Measurements from ENCODE around the gene SELENOK. TPM values are rescaled to one million over a fixed set of nuclear protein-coding genes. Genes with fewer than 3 reads are reported as not detected.

SELENOK gene
- total and polyA plus RNA-seq, 2 of the 4 experiments (the other 2 are of a cell fraction), result 35.5 to 37.1 TPM

DNA sequence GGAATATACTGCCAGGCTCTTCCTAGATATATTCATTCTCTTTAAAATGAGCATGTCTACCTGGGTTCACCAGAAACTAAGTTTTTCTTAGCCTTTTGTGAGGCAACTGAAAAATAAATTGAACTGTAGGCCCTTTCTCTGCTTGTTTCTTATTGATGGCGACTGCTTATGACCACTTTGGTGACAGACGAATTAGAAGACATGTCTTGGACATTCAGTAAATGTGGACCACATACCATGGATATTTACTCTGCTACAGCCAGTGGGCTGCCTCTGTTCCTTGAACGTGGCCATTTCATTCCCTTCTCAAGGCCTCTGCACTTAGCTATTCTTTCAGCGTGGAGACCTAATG lies 603 bp upstream of the SELENOK start:
- Histone ChIP-seq H3K36me3 (ENCODE audit: control insufficient read depth, insufficient read depth, low read length) (no peaks in the 10 kb centered on the region; the same call in 1 of the 2 replicates), H3K23ac (ENCODE audit: low read depth, low read length) (0 out of 2 replicates have a peak overlapping the region, but pooled peaks have one; percentile 7), H3K9ac (ENCODE audit: low read depth, low read length) (peak overlapping the region; percentile 31; the same call in 1 of the 2 replicates), H3K56ac (ENCODE audit: extremely low read depth, insufficient read depth, low read length) (peak overlapping the region; percentile 18; the same call in 1 of the 2 replicates), H3K9me3 (ENCODE audit: control insufficient read depth, insufficient read depth, low read length) (no peaks in the 10 kb centered on the region), H4K8ac (ENCODE audit: low read depth in 2 of 2, low read length in 2 of 2) (peak overlapping the region; percentile 89 to 98), H2AK9ac (replicated peaks; ENCODE audit: low read depth, low read length, poor library complexity) (no peak overlapping the region), H3K4me1 (ENCODE audit: control insufficient read depth, insufficient read depth, low read length) (peaks cover 2% of the 10 kb centered on the region; the same call in 1 of the 2 replicates), H3K4ac (ENCODE audit: low read depth, low read length) (peak overlapping the region; percentile 46; the same call in 1 of the 2 replicates), H2AFZ (replicated peaks; ENCODE audit: low read length, poor library complexity) (peak overlapping the region; percentile 87), H3K4me2 (ENCODE audit: low read depth, low read length) (peak overlapping the region; percentile 79), H3K79me1 (ENCODE audit: low read depth in 1 of 2, low read length in 2 of 2) (peaks cover 6 to 28% of the 10 kb centered on the region in 2 experiments; a peak in 3 of 4 replicates), H2BK5ac (ENCODE audit: low read depth, low read length, poor library complexity, severe bottlenecking) (peak overlapping the region; percentile 26), H3K27me3 (ENCODE audit: control insufficient read depth, insufficient read depth, low read length) (no peaks in the 10 kb centered on the region), H3K27ac (ENCODE audit: insufficient read depth, low read length) (peak overlapping the region; percentile 63), H4K91ac (ENCODE audit: insufficient read depth, low read depth, low read length) (peak overlapping the region; percentile 30; the same call in 1 of the 2 replicates), H4K20me1 (ENCODE audit: insufficient read depth, low read length) (no peaks in the 10 kb centered on the region), H2BK15ac (ENCODE audit: low read depth, low read length) (0 out of 3 replicates have a peak overlapping the region, but pooled peaks have one; percentile 4), H3K14ac (replicated peaks; ENCODE audit: low read depth, low read length) (no peak overlapping the region; the same call in 1 of the 2 replicates), H2BK120ac (ENCODE audit: low read depth, low read length) (0 out of 2 replicates have a peak overlapping the region, but pooled peaks have one; percentile 2), H3K18ac (ENCODE audit: low read depth, low read length) (0 out of 2 replicates have a peak overlapping the region, but pooled peaks have one; percentile 2), H2AK5ac (ENCODE audit: low read depth, low read length) (no peak overlapping the region), H2BK20ac (ENCODE audit: low read depth, low read length) (no peak overlapping the region), H3K9me1 (ENCODE audit: insufficient read depth, low read length) (no peaks in the 10 kb centered on the region), H3K4me3 (ENCODE audit: insufficient read depth, low read depth, low read length) (peak overlapping the region; percentile 49), H4K5ac (ENCODE audit: low read depth, low read length) (peak overlapping the region; percentile 81)
- dilution Hi-C loops (cut with HindIII; ENCODE audit: low sequenced_read_pairs, unreplicated experiment), result no loop called here
- no TSS peak for BruUV-seq (replicated peaks)
- in situ Hi-C loops (cut with MboI; ENCODE audit: low sequenced_read_pairs), result loop anchor here (25.0 kb wide), 1 partner anchor 605 kb away; no protein-coding TSS in a partner anchor
- WGBS, 2 experiments (ENCODE audit: extremely low coverage in 2 of 2, insufficient read length in 1 of 2), result 50% methylated on average over 1 of the region's 4 CpGs; no CpG with 5 or more reads in 1 of the 2 experiments
- DNase-seq, result no peak
- POLR2A ChIA-PET (ENCODE audit: unreplicated experiment), result interaction anchor here (0.6 to 1.4 kb wide), 2 partner anchors 8 to 11 kb away, joined by 4 to 6 read pairs; partner anchors contain the start of gene ACTR8
- TF ChIP-seq USF2 (IDR thresholded peaks at IDR 0.05; ENCODE audit: low read depth, low read length) (no peak), POLR2A (IDR thresholded peaks at IDR 0.05; ENCODE audit: low read depth, low read length) (no peak), BHLHE40 (IDR thresholded peaks at IDR 0.05; ENCODE audit: low read depth, low read length) (no peak), MAFK (IDR thresholded peaks at IDR 0.05; ENCODE audit: low read depth, low read length) (no peak), MXI1 (IDR thresholded peaks at IDR 0.05; ENCODE audit: borderline replicate concordance, low read depth, low read length) (no peak), SMC3 (IDR thresholded peaks at IDR 0.05; ENCODE audit: low read depth, low read length) (no peak), RCOR1 (IDR thresholded peaks at IDR 0.05; ENCODE audit: insufficient replicate concordance, low read length) (no peak), CHD1 (IDR thresholded peaks at IDR 0.05; ENCODE audit: low read depth, low read length) (no peak), RAD21 (IDR thresholded peaks at IDR 0.05; ENCODE audit: low read length) (no peak), FOS (IDR thresholded peaks at IDR 0.05; ENCODE audit: low read depth, low read length) (no peak), MAZ (IDR thresholded peaks at IDR 0.05; ENCODE audit: borderline replicate concordance, low read depth, low read length) (no peak)
- intact Hi-C loops (cut with micrococcal nuclease), result no loop called here
- CTCF ChIA-PET, result interaction anchor here (0.9 kb wide), 1 partner anchor 108 kb away, joined by 3 read pairs; no protein-coding TSS in a partner anchor
- ATAC-seq (ENCODE audit: low read depth), result no peak

Measured in IMR-90 (cell line).